Activated CD4-positive, alpha-beta T cell treated with anti-CD3 and anti-CD28 coated beads, Interleukin-2, amount 50 U/mL, for 1 hour (primary cell): ENCODE measurements around the gene RHNO1.

ENCODE experiments used
- DNase-seq: peaks from one replicate; pipeline ENCODE4 v3.0.0-alpha.2; 2020

The RHNO1 gene, protein sequence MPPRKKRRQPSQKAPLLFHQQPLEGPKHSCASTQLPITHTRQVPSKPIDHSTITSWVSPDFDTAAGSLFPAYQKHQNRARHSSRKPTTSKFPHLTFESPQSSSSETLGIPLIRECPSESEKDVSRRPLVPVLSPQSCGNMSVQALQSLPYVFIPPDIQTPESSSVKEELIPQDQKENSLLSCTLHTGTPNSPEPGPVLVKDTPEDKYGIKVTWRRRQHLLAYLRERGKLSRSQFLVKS

DNA sequence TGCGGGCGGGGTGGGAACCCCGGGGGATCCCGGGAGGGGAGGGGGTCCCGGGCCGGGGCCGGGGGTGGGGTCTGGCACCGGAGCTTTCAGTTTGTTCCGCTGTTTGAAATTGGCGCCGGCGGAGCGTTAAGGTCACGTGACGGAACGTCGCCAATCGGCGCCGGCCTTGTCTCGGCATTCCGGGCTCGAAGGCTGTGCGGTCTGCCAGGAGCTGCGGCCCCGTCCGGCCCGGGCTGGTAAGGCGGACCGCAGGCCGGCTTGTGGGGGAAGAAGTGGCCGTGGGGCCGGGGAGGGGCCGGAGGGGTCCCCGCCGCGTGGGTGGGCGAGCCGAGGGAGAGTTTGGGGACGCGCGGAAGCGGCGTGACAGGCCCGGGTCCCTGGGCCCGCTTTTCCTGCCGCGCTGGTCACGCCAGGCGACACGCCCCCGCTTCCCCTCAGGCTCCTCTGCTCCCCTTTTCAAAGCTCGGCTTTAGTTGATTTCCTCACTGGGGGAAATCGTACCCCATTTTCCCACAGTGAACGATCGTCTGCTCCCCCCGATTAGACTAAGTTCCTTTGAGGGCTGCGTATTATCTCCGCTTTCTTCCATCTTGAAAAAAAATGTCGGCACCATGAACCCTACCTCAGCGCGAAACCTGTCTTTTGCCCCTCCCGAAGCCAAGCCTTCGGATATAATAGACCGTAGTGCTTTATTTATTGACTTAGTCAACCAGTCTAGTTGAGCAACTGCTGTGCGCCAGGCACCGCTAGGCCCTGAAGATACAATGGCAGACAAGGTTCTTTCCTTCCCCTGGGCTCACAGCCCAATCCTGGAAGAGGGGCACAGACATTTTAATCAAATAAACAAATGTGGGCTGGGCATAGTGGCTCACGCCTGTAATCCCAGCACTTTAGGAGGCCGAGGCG lies at the start of gene RHNO1, which contains the start of gene FOXM1:
Gene RHNO1, plus strand, starts transcription at position 177 of the 906 bp plus-strand sequence. CDS start 8,144 bp downstream, outside the sequence.
Gene FOXM1, minus strand, starts transcription at position 128 of the 906 bp plus-strand sequence. CDS start 2,696 bp downstream, outside the sequence.
- peak; percentile 83 for DNase-seq

DNA sequence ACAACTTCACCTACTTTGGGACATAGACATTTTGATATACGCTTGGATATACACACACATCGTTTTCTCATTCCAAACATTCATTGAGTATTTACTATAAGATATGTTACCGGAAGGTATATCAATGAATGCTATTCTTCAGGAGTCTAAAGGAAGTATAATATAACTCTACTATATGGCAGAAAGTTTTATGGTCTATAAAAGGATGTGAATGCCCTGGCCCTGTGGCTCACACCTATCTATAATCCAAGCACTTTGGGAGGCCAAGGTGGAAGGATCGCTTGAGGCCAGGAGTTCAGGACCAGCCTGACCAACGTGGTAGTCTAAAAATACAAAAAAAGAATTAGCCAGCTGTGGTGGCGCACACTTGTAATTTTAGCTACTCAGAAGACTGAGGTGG lies 47.7 kb upstream of the RHNO1 start:
- no peak for DNase-seq

DNA sequence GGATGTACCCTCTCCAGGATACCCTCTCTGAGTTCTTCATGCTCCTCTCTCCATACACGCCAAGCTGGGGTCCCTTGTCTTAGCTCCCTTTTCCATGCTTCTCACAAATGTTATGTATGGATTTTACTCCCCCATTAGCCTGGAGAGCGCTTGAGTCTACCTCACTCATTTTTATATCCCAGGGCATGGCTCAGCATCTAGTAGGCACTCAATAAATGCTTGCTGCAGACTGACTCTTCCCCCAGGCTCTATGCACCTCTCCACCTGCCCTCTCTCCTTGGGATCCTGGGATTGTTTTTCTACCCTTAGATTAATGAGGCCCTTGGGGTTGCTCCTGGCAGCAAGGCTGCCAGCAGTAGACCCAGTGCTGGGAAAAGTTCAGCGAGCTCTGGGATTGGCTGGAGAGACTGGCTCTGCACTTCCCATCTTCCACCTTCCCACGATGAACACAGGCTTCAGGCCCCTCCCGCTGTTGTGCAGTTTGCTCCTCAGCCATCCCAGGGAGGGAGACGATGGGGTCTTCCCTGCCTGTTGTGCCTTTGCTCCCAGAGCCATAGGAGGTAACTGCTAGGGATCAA lies 44.4 kb upstream of the RHNO1 start:
- no peak for DNase-seq

DNA sequence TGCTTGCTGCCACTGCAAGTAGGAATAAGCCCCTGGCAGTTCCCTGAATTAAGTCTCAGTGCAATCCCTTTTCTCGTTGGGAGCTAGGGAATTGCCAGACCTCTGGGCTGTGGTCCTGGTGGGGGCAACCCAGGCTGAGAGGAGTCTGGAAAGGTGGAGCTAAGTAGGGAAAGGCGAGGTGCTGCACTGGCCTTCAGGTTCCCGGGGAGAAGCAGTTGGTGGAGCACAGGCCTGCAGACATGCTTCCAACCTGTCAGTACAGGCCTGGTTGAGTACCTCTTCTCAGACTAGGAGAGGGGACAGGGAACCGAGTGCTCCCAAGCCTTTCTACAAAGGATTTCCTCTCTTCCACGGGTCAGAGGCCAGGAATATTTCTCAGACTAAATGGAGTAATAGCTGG lies 43.7 kb upstream of the RHNO1 start:
- no peak for DNase-seq

DNA sequence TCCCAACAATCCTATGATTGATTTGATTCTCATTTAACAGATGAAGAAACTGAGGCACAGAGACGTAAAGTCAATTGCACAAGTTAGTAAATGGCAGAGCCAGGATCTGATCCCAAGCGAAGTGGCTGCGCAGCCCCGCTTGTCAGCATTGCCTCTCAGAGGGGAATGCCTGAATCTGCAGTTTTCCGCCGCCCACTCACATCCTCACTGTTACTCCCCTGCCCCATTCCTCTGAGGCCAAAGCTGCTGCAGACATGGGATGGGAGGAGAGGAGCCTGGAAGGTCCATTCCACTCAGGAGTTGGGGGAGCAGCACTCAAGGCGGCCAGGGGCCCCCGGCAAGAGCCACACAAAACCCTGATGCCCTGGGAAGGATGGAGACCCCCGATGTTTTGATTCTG lies 43.2 kb upstream of the RHNO1 start:
- no peak for DNase-seq

DNA sequence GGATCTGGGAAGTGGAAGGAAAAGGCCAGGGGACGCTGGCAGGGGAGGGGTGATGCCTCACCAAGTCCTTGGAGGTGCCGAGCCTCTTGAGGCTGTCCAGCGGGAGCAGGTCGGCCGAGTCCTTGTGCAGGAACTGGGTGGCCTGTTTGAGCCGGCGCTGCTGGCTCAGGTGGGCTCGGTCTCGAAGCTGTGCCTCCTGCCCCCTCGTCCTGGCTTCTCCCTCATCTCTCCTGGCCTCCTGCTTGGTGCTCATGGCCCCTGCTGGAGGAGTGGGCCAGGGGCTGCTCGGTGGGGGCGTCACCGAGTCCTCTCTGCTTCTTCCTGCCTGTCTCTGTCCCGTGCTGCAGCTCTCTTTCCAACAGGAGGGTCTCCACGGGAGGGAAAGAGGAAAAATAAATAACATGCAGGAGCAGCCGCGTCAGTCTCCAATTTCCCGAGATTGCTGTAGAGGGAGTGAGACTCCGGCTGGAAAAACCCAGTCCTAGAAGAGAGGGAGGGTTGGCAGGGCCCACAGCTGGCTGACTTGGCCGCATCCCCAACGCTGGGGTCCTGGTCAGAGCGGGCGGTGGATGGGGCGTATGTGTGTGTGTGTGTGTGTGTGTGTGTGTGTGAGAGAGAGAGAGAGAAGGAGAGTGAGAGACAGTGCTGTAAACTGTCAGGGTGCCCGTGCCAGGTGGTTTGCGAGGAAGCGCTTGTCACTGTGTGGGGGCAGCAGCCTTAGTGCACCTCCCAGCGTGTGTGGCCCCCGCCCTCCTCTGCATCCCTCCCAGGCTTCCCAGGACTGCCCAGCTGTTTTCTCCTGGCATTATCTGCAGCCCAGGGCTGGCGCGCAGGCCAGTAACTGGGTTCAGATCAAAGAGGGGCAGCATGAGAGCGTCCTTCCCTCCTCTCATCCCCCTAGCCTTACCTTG lies 42.2 kb upstream of the RHNO1 start, which contains the start of gene NRIP2:
Gene NRIP2, minus strand, starts transcription at position 455 of the 911 bp plus-strand sequence. Its CDS starts 52 bp downstream, at position 403.
- no peak for DNase-seq

DNA sequence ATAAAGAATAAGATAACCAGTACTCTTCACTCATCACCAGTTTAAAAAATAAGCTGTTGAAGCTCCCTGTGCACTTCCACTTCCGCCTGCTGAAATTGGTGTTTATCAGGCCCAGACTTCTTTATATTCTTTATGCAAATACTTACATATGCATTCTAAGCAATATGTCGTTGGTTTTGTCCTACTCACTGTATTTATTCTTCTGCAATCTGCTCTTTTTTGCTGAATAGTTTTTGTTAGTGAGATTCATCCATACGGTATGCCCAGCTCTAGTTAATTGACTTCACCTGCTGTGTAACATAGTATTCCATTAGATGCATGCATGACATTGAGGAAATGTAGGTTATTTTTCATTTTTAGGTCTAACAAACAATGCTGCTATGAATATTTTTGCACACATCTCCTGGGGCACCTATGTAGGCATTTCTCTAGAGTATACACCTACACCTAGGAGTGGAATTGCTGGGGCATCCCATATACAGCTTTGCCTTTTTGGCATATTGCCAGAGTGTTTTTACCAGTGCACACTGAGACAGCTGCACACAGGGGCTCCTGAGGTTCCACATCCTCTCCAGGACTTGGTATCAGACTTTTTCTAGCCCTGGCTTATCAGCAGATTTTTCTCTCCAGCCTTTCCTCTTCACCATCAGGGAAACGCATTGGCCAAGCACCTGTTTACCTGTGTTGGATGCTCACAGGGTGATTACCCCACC lies 41.2 kb upstream of the RHNO1 start:
- no peak for DNase-seq

DNA sequence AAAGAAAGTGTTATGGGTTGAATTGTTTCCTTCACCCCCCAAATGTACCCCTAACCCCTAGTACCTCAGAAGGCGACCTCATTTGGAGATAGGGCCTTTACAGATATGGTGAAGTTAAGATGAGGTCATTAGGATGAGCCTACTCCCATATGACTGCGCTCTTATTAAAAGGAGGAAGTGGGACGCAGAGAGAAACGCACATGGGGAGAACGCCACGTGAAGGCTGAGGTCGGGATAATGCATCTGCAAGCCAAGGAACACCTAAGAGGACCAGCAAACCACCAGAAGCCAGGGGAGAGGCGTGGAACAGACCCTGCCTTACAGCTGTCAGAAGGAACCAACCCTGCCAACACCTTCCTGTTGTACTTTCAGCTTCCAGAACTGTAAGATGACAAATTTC lies 40.4 kb upstream of the RHNO1 start:
- no peak for DNase-seq

DNA sequence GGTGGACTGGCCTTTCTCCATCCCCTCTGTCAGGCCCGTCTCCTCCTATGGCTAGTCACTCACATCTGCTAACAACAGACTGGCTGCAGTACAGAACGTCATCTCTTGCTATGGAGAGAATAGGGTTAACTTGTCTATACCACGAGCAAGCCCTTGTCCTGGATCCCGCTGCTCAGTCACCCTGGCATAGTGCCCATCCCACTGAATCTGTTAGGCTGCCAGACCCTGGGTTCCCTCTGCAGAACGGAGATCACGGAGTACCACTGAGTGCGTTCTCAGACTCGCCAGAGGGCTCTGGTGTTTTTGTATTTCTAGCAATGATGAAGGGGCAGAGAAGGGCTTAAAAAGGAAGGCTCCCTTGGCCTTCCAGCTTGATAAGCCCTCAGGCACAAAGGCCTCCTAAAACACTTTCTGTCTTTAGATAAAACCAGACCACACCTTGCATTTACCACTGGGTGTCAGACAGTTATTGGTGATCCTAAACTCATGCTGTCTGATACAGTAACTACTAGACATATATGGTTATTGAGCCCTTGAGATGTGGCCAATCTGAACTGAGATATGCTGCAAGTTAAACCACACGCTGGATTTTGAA lies 35.9 kb upstream of the RHNO1 start:
- no peak for DNase-seq

DNA sequence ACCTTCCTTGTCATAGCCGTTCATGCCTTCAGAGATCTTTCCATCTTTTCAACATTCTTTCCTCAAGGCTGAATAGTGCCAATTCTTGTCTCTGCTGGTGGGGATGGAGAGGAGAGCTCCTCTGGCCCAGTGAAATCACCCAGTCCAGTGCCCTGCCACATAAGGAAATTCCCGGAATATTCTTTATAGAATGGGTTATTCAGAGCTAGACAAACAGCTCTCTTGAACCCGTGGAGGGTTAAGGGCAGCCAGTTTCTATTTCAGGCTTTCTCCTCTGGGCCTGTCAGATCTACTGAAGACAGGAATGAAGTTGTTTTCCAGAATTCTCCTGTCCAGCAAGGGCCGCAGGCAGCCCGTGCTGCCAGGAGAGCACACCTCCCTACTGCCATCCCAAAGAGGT lies 34.1 kb upstream of the RHNO1 start:
- no peak for DNase-seq

DNA sequence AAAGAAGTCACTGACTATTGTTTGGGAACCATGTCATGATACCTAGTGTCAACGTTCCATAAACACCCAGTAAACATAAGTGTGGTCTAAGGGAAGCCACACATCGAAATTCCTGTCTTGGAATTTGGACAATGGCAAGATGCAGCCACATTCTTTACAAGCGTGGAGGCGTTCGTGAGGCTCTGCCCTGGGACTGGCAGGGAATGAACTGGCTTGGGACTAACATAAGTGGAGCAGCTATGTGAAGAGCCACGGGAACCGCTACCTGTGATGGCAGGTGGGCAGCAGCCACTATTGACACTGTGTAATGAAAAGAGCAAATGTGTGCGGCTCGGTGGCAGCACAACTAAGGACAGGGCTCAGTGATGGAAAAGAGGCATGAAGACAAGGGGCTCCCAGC lies 32.2 kb upstream of the RHNO1 start:
- DNase-seq, result no peak

DNA sequence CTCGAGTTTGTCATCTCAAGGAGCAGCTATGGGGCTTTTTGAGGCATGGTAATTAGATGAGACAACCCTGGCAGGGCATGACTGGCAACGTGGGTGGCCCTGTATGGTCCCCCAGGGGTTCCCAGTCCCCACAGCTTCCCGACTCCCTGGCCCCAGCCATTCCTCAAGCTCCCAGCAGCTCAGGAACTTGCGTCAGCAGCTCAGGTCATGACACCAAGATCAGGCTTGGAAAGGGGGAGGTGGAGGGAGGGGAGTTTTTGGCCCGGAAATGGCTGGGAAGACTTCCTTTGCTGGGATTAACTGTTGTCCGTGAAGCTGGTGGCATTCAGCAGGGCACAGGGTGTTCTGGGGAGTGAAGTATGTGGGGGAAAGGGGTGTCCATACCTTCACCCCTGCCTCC lies 31.7 kb upstream of the RHNO1 start:
- DNase-seq, result no peak

DNA sequence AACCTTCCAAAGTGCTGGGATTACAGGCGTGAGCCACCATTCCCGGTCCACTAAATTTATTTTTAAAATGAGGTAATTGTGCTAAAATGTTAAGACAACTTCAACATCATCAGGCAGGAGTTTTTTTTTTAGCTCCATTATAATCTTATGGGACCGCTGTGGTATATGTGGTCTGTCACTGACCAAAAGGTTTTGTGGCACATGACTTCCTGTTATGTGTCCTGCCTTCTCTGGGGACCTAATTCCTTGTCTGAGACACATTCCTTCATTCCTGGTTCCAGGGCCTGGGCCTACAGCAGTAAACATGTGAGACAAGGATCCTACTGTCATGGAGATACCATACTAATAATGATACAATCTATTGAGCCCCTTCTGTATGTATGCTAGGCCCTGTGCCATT lies 25.1 kb upstream of the RHNO1 start:
- DNase-seq, result no peak

DNA sequence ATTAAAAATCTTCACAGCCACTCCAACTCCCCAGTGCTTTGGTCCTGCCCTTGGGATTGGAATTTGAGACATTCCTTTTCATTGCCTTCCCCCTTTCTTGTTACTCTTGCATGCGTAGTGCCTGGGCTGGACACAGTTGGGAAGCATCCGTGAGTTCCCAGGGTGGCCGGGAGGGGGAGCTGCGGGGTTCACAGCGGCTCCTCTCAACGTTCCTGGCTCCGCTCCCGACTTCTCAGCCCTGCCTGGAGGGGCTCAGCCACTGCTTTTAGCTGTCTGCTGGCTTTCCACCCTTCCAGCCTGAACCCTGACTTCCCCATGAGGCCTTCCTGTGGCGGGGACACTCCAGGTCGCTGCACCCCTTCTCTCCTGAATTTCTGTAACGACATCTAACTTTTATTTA lies 23.4 kb upstream of the RHNO1 start:
- peak; percentile 41 for DNase-seq

DNA sequence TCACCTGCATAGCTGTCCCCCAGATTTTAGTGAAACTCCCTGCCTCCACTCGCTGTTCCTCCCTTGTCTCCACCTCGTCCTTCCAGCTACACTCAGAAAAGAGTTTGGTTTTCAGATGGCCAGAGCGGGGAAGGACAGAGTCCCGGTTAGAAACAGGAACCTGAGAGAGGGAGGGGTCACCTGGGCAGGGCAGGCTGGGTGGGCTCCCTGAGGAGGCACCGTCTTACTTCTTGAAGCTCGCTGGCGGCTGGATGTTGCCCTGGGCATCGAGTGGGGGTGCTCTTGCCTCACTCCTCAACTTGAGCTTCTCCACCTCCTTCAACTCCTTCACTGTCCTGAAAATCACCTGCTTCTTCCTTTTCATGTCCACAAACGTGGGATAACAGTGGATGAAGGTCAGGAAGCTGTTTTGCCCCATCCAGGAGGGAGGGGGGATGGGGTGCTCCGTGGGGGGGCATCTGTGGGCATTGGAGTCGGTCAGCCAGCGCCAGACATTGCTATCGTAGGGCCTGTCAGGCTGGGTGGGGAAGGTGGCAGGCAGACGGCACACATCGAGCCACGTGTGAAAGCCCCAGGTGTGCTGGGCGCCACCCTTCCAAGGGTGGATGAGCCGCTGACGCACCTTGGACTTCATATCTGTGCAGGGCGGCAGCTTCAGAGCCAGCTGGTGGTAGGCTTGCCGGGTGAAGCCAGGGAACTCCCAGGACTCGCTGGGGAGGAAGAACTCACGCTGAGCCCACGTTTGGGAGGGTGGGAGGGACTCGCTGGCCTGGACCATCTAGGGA lies 22.2 kb upstream of the RHNO1 start:
- DNase-seq, result no peak

DNA sequence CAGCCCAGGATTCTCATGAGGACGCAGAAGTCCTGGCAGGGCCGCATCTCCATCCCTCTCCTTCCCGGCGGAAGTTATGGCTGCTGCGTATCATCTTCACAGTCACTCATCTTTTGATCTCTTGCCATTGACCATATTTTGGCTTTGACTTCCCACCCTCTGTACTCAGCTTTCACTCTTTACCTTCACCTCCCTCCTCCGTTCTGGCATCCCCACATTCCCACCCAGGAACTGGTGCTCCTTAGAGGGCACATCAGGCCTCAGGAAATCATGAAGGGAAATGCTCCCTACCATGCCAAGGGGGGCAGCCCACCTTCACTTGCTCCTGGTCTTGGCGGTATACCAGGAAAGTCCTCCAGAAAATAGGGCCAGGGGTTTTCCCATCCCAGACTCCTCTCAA lies 21.5 kb upstream of the RHNO1 start:
- DNase-seq, result no peak

DNA sequence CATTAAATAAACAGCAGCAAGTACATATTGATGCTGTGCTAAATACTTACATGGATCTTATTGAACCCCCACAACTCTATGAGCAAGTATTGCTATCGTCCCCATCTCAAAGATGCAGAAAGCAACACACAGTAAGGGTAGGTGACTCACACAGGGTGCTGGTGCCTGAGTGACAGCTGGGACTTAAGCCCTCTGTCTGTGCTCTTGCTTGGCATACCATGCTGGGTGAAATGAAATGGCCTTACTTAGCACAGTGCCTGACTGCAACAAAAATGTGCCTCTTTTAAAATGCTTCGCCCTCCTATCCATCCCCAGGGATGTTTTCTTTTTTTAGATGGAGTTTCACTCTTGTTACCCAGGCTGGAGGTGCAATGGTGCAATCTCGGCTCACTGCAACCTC lies 21.0 kb upstream of the RHNO1 start:
- DNase-seq, result no peak

DNA sequence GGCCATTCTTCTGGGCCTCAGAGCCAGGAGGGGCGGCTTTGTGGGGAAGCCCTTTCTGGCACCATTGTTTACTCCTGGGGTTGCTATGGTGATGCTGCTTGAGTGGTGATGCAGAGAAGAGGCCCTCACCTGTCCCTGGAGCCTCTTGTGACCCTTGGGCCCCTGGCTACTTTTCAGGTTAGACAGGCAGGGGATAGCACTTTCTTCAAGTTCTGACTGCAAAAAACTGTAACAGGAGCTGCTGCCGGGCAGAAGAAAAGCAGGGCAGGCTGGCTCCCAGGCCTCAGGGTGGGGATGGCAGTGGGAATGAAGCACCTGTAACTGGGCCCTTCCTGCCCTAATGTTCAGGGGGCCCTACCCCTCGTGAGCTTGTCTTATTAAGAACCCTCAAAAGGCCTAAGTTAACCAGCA lies 20.0 kb upstream of the RHNO1 start, which contains the start of gene TEX52:
Gene TEX52, minus strand, starts transcription at position 19 of the 411 bp plus-strand sequence. Its CDS starts 13 bp downstream, at position 6.
- DNase-seq, result no peak

DNA sequence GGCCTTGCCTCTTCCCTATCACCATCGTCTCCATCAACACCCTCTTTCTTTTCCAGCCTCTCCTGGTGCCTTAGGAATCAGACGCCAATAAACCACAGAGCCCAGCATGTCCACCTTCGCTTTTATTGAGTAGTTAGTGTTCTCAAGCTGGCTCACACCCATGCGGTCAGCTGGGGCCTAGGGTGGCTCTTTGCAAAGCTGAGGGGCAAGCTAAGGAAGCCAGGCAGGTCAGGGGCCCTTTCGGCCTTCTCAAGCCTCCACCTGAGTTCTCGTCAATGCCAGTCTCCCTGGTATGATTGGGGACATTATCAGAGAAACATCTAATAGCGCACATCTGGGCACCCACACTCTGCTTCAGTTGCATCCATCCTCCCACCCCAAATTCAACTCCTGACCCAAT lies 19.4 kb upstream of the RHNO1 start:
- no peak for DNase-seq

DNA sequence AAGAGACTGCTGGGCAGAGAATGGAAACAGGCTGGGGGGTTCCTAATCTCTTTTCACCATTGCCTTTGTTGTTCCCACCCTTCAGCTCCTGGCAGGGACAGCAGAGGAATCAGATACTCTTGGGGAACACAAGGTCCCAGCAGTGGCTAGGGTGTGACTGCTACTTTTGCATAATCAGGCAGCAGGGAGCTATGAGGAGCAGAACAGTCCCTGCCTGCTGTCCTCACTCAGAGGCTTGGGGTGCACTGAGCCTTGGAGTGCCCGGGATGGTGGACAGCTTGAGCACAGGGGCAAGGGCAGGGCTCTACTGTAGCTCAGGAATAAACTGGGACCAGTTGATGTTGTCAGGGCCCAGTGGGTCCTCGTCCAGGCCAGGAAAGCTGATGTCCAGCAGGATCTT lies 18.7 kb upstream of the RHNO1 start:
- no peak for DNase-seq
